Duodenal mucosa (tissue), 2 donors: Measurements from ENCODE around the gene GFRA4.

Experiments used
- H3K27ac ChIP-seq: one replicate; pipeline ENCODE4 v1.7.0; 2013; ENCODE audit warnings: low read depth, low read length
- H3K27me3 ChIP-seq, 2 donors: one replicate each; pipeline ENCODE4 v1.7.0; 2013; ENCODE audit warnings: low read length in 2 of 2, control low read depth in 1 of 2; ENCODE audit not compliant: insufficient read depth in 2 of 2, control insufficient read depth in 1 of 2
- H3K36me3 ChIP-seq, 2 donors: one replicate each; pipeline ENCODE4 v1.7.0; 2013; ENCODE audit warnings: low read length in 2 of 2, control low read depth in 1 of 2; ENCODE audit not compliant: insufficient read depth in 2 of 2, control insufficient read depth in 1 of 2
- H3K4me1 ChIP-seq, 2 donors: one replicate each; pipeline ENCODE4 v1.7.0; 2013; ENCODE audit warnings: low read length in 2 of 2, control low read depth in 1 of 2; ENCODE audit not compliant: insufficient read depth in 2 of 2, control insufficient read depth in 1 of 2
- H3K4me3 ChIP-seq, 2 donors: one replicate each; pipeline ENCODE4 v1.7.0; 2013; ENCODE audit warnings: low read length in 2 of 2, low read depth in 1 of 2
- H3K9ac ChIP-seq, 2 donors: one replicate each; pipeline ENCODE4 v1.7.0; 2013; ENCODE audit warnings: low read length in 2 of 2, low read depth in 1 of 2
- H3K9me3 ChIP-seq, 2 donors: one replicate each; pipeline ENCODE4 v1.7.0; 2013; ENCODE audit warnings: low read length in 2 of 2, control low read depth in 1 of 2; ENCODE audit not compliant: control insufficient read depth in 1 of 2

The GFRA4 gene

DNA sequence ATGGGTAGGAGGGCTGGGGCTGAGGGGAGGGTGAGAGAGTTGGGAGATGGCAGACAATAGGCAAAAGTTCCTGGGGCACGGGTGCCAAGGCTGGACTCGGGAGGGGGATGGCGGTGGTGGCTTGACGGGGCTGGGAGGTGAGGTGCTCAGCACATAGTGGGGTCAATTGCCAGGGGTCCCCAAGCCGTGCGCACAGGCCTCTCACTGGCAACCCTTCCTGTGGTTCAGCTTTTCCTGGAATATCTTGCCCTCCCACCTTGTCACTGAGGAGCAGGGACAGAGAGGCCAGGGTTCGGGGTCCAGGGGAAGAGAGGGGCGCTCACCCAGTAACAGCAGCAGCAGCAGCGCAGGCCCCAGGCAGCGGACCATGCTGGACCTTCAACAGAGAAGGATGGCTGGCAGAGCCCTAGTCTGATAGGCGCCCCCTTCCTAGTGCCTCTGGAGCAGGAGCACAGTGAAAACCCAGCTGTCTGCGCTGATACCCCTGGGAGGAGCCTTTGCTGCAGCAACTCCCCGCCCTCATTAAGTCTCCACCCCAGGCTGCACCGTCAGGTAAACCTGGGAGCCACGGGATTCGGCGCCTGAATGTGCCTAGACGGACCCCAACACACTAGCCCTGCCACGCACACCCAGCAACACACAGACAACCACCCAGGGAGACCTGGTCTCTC is at the start of gene GFRA4:
GFRA4 (minus strand) TSS at position 369 of the 671 bp plus-strand sequence; CDS start at position 369, 0 bp downstream.
- Histone ChIP-seq H3K4me1 (peaks cover 4 to 16% of the 10 kb centered on the region in 2 donors), H3K27me3 (peaks cover 33 to 41% of the 10 kb centered on the region in 2 donors), H3K27ac (no peak within 1 kb of the TSS), H3K9ac (no peak within 1 kb of the TSS), H3K9me3 (no peaks in the 10 kb centered on the region), H3K36me3 (no peaks in the 10 kb centered on the region), H3K4me3 (no peak within 1 kb of the TSS)

DNA sequence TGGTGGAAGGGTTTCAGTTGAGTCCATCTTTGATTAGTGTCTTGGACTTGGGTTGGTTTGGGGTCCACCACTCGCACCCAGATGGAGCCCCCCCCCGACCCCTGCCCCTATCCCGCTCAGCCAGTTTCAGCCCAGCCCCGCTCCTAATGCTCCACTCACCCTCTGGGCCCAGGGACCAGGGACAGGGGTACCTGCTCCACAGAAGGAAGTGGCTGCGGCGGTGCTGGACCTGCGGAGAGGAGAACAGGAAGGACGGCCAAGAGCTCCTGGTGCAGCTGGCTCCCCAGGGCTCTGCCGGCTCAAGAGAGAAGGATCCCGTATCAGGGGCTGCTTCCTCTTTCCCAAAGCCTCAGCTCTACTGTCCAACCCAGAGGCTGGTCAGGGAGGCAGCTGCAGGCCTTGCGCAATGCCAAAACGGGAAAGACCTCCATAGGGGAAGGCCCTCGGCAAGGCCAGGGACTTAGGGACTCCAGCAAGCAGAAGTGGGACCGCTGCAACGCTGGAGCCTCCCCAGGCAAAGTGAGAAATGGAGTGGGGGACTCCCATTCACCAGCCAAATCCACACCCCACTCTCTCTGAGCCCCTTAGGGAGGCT is 49.2 kb upstream of the GFRA4 start, which contains the start of gene SIGLEC1:
SIGLEC1 (minus strand) TSS at position 322 of the 595 bp plus-strand sequence. CDS start 5,472 bp downstream, outside the sequence.
- H3K9me3 ChIP-seq: no peaks in the 10 kb centered on the region
- no peak within 1 kb of the TSS for H3K9ac ChIP-seq
- no peak within 1 kb of the TSS for H3K27ac ChIP-seq
- peak within 1 kb of the TSS in 1 of 2 donors; percentile 13 for H3K4me3 ChIP-seq
- peaks cover 0 to 2% of the 10 kb centered on the region in 2 donors for H3K27me3 ChIP-seq
- no peaks in the 10 kb centered on the region for H3K36me3 ChIP-seq
- no peaks in the 10 kb centered on the region for H3K4me1 ChIP-seq

DNA sequence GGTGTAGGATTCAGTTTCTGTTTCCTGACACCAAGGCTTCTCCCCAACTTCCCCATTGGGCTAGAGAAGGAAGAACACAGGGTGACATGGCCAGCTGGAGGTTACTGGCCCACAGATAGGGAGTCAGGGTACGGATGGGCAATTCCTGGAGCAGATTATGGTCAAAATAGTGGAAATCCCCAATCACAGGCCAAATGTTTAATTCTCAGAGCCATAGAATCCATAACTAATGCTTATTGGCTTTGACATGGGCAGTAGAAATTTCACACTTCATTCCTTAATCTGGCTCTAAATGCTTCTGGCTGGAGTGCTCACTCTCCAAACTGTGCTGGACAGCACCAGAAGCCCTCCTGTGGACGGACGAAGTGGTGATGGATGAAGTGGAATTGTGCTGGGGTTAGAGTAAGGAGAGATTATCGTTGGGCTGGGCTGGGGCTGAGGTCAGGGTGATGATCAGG is 48.3 kb upstream of the GFRA4 start:
- Histone ChIP-seq H3K27ac (no peak overlapping the region), H3K9me3 (no peaks in the 10 kb centered on the region), H3K4me1 (no peaks in the 10 kb centered on the region), H3K27me3 (peaks cover 0 to 2% of the 10 kb centered on the region in 2 donors), H3K36me3 (no peaks in the 10 kb centered on the region), H3K9ac (no peak overlapping the region), H3K4me3 (peak overlapping the region in 1 of 2 donors; percentile 13)

DNA sequence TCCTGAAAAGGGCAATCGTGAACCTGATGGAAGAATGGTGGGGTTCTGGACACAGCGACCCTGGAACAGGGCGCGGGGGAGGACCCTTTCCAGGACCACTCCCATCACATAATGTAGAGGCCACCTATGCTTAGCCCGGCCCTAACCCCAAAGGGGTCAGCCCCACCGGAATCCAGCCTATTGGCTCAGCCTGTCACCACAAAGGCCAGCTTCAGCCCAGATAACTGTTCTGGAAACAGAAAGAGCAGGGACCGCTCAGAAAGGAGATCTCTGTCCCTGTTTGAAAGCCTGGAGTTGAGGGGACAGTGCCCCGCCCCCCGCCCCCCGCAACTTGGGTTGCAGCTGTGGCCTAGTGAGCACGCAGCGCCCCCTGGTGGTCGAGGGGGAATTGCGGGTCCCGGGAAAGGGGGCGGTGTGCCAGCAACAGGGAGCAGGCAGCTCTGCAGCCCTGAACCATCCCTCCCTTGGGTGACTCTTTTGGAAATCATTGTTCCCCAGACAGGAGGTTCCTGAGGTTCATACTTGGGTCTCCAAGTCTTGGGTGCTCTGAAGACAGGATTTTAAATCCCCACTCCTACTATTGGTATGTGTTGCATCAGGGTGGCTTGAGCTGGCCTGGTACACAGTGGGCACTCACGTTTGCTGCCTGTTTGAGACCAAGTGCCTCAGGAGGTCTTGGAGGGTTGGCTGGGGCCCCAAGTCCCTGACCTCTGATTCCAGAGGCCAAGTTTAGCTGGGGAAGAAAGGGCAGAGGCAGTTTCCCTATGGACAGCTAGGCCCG is 47.7 kb upstream of the GFRA4 start:
- Histone ChIP-seq H3K9me3 (no peaks in the 10 kb centered on the region), H3K4me1 (no peaks in the 10 kb centered on the region), H3K27ac (no peak overlapping the region), H3K9ac (no peak overlapping the region), H3K36me3 (no peaks in the 10 kb centered on the region), H3K4me3 (peak overlapping the region in 1 of 2 donors; percentile 12), H3K27me3 (peaks cover 0 to 2% of the 10 kb centered on the region in 2 donors)

GRCh38 chr20:3710011-3710466 is 46.8 kb upstream of the GFRA4 start:
- Histone ChIP-seq H3K4me1 (no peaks in the 10 kb centered on the region), H3K9me3 (no peaks in the 10 kb centered on the region), H3K4me3 (no peak overlapping the region), H3K27ac (no peak overlapping the region), H3K36me3 (no peaks in the 10 kb centered on the region), H3K9ac (no peak overlapping the region), H3K27me3 (peaks cover 0 to 2% of the 10 kb centered on the region in 2 donors)

DNA sequence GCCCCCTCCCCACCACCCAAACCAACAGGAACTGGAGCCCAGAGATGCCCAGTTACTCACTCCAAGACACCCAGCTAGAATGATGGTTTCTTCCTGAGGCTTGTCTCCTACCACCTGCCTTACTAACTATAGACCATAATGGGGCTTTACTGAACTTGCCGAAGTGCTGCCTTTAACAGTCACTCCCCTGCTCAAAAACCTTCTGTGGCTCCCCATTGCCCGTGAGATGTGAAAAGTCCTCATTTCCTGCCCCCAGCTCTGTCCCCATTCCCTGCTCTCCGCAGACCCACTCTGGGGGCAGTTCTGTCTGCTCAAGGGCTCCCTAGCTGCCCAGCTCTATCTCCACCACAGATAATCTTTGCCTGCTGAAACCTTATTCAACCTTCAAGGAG is 44.3 kb upstream of the GFRA4 start:
- no peak overlapping the region for H3K27ac ChIP-seq
- H3K4me1 ChIP-seq: no peaks in the 10 kb centered on the region
- H3K9me3 ChIP-seq: no peaks in the 10 kb centered on the region
- peaks cover 0 to under 1% of the 10 kb centered on the region in 2 donors for H3K27me3 ChIP-seq
- H3K4me3 ChIP-seq: no peak overlapping the region
- H3K36me3 ChIP-seq: no peaks in the 10 kb centered on the region
- no peak overlapping the region for H3K9ac ChIP-seq

- Histone ChIP-seq H3K27ac (no peak overlapping the region), H3K4me3 (no peak overlapping the region), H3K9ac (no peak overlapping the region), H3K27me3 (no peaks in the 10 kb centered on the region), H3K4me1 (no peaks in the 10 kb centered on the region), H3K36me3 (no peaks in the 10 kb centered on the region), H3K9me3 (no peaks in the 10 kb centered on the region)
Observed at GRCh38 chr20:3706774-3707507, 43.7 kb upstream of the GFRA4 start.

DNA sequence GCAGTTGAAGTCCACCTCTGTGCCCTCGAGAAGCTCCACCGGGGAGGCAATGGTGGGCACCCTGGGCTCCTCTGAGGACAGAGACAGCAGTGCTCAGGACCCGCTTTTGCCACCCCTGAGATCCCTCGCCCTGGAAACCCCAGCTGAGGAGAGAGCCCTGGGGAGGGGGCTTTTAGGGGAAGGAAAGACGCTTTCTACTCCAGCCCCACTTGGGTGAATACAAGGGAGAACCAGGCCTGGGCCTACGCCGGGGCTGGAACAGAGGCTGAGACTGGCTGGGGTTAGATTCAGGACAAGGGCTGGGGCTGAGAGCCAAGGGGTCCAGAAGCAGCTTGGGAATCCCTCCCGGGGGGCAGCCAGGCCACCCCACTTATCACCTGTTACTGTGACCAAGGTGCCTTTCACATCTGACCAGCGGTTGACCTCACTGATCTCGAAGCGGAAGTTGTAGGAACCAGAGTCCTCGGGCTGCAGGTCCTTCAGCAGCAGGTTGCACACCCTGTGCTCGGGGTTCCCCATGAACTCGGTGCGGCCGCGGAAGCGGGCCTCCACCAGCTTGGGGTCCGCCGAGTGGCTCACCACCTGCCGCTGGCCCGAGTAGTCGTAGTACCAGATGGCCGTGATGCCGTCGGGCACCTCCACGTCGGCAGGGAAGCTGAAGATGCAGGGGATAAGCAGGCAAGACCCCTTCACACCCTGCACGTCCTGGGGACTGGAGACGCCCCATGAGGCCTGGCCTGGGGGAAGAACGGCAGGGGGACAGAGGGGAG is 43.0 kb upstream of the GFRA4 start:
- Histone ChIP-seq H3K36me3 (no peaks in the 10 kb centered on the region), H3K4me1 (no peaks in the 10 kb centered on the region), H3K27ac (no peak overlapping the region), H3K9ac (no peak overlapping the region), H3K4me3 (no peak overlapping the region), H3K9me3 (no peaks in the 10 kb centered on the region), H3K27me3 (no peaks in the 10 kb centered on the region)

- Histone ChIP-seq H3K9me3 (no peaks in the 10 kb centered on the region), H3K27me3 (no peaks in the 10 kb centered on the region), H3K27ac (no peak overlapping the region), H3K9ac (no peak overlapping the region), H3K4me3 (no peak overlapping the region), H3K36me3 (no peaks in the 10 kb centered on the region), H3K4me1 (no peaks in the 10 kb centered on the region)
Observed at GRCh38 chr20:3705491-3705969, 42.3 kb upstream of the GFRA4 start.
